NCI-H146 (cell line): Measurements from ENCODE around the gene SLC39A5.

Experiments used
- DNase-seq: peaks from one replicate; lab custom pipeline; 2025; lab: John Stamatoyannopoulos, UW

Gene SLC39A5

GRCh38 chr12:56216461-56216860 lies 13.4 kb upstream of the SLC39A5 start:
- DNase-seq = no peak

- no peak for DNase-seq
Measured at GRCh38 chr12:56219840-56220239, 10.0 kb upstream of the SLC39A5 start.

GRCh38 chr12:56220611-56221231 lies 9.1 kb upstream of the SLC39A5 start:
- no peak for DNase-seq

GRCh38 chr12:56221232-56221756 lies 8.6 kb upstream of the SLC39A5 start:
- DNase-seq = peak; percentile 57

- DNase-seq = peak; percentile 99
Measured at GRCh38 chr12:56221757-56222530, 7.9 kb upstream of the SLC39A5 start, which contains the start of gene RNF41. RNF41 (minus strand) TSS chr12:56221922; CDS start chr12:56214047, 7,875 bp downstream.

- peak; percentile 65 for DNase-seq
Measured at GRCh38 chr12:56222531-56222895, 7.3 kb upstream of the SLC39A5 start.

- DNase-seq = no peak
Measured at GRCh38 chr12:56223571-56224101, 6.2 kb upstream of the SLC39A5 start.

- DNase-seq = peak; percentile 98
Measured at GRCh38 chr12:56224102-56224701, 5.6 kb upstream of the SLC39A5 start, which contains the start of gene NABP2. NABP2 (plus strand) TSS chr12:56224342; CDS start chr12:56224857, 515 bp downstream.

GRCh38 chr12:56224954-56225353 lies 4.9 kb upstream of the SLC39A5 start:
- no peak for DNase-seq

- no peak for DNase-seq
Measured at GRCh38 chr12:56229082-56229481, 769 bp upstream of the SLC39A5 start.

GRCh38 chr12:56230432-56231183 lies 757 bp downstream of the SLC39A5 start:
- DNase-seq = no peak

- DNase-seq = no peak
Measured at GRCh38 chr12:56231184-56231582, 1.3 kb downstream of the SLC39A5 start.

- DNase-seq = no peak
Measured at GRCh38 chr12:56234746-56235436, 5.0 kb downstream of the SLC39A5 start.

- no peak for DNase-seq
Measured at GRCh38 chr12:56236091-56236490, 6.2 kb downstream of the SLC39A5 start.

- DNase-seq = no peak
Measured at GRCh38 chr12:56236985-56237384, 7.1 kb downstream of the SLC39A5 start.

GRCh38 chr12:56237552-56237951 lies 7.7 kb downstream of the SLC39A5 start:
- DNase-seq = no peak

GRCh38 chr12:56241424-56242303 lies 11.8 kb downstream of the SLC39A5 start:
- DNase-seq = no peak

GRCh38 chr12:56242986-56243385 lies 13.1 kb downstream of the SLC39A5 start:
- no peak for DNase-seq

- DNase-seq = no peak
Measured at GRCh38 chr12:56243731-56244181, 13.9 kb downstream of the SLC39A5 start.

GRCh38 chr12:56244494-56244893 lies 14.6 kb downstream of the SLC39A5 start:
- DNase-seq = no peak
